Breast epithelium (tissue), 4 donors: ENCODE data around the gene COMP. TPM values are rescaled to one million over a fixed set of nuclear protein-coding genes. Genes with fewer than 3 reads are reported as not detected.

Experiments used
- DNase-seq, 2 donors: peaks; one replicate each; pipeline ENCODE4 v3.0.0-alpha.2; 2019; ENCODE audit warnings: low spot score in 2 of 2
- H3K27ac ChIP-seq, 2 donors: fragments of 200-600 bp; sonication (generic) in 1 of 2; one replicate each; pipeline ENCODE4 v1.5.1; 2016 to 2019; ENCODE audit warnings: mild to moderate bottlenecking in 1 of 2
- H3K27me3 ChIP-seq, 2 donors: fragments of 200-600 bp; sonication (generic) in 1 of 2; one replicate each; pipeline versions ENCODE4 v1.5.1 to v1.6.0; 2017 to 2019; ENCODE audit warnings: control low read depth in 1 of 2, mild to moderate bottlenecking in 1 of 2
- H3K36me3 ChIP-seq: fragments of 200-600 bp; one replicate; pipeline ENCODE4 v1.5.1; 2019
- H3K4me1 ChIP-seq, 2 donors: fragments of 200-600 bp; sonication (generic); one replicate each; pipeline ENCODE4 v1.5.1; 2016 to 2019; ENCODE audit warnings: control low read depth in 1 of 2
- H3K4me3 ChIP-seq, 3 donors: fragments of 200-600 bp; sonication (generic); 1 replicate in 2 of 3; 2 replicates in 1 of 3; pipeline ENCODE4 v1.5.1; 2016 to 2019; ENCODE audit warnings: mild to moderate bottlenecking in 3 of 3, moderate library complexity in 2 of 3
- H3K9me3 ChIP-seq, 2 donors: fragments of 200-600 bp; sonication (generic) in 1 of 2; one replicate each; pipeline ENCODE4 v1.5.1; 2016 to 2019; ENCODE audit warnings: control low read depth in 1 of 2
- CTCF ChIP-seq, 3 donors: fragments of 450-650 bp; IDR thresholded peaks; one replicate each; pipeline ENCODE4 v1.5.1; 2016 to 2017; ENCODE audit warnings: antibody characterized with exemption in 3 of 3, mild to moderate bottlenecking in 3 of 3, moderate library complexity in 3 of 3
- POLR2A ChIP-seq: fragments of 450-650 bp; IDR thresholded peaks from one replicate; pipeline ENCODE4 v1.6.1; 2016; ENCODE audit warnings: antibody characterized with exemption, mild to moderate bottlenecking, moderate library complexity
- POLR2AphosphoS5 ChIP-seq, 3 donors: sonication (generic); formaldehyde crosslinking; IDR thresholded peaks; one replicate each; pipeline ENCODE4 v1.6.1; 2017; ENCODE audit warnings: antibody characterized with exemption in 3 of 3
- intact Hi-C: fragments of 100-400 bp; cut with DNase I; formaldehyde crosslinking; loops from one replicate; pipeline ENCODE4 v1.15.1; 2023; ENCODE audit warnings: low total_unique reads
- total RNA-seq, 3 donors: library from RNA; depleted of rRNA; stranded (reverse); fragments of >200 nt; gene quantifications; one replicate each; pipeline ENCODE4 v1.1.0, GENCODE V29; 2016

Gene COMP
- total RNA-seq, 3 donors from 2014 or later, result 1.0 to 4.9 (median 2.2) TPM

DNA sequence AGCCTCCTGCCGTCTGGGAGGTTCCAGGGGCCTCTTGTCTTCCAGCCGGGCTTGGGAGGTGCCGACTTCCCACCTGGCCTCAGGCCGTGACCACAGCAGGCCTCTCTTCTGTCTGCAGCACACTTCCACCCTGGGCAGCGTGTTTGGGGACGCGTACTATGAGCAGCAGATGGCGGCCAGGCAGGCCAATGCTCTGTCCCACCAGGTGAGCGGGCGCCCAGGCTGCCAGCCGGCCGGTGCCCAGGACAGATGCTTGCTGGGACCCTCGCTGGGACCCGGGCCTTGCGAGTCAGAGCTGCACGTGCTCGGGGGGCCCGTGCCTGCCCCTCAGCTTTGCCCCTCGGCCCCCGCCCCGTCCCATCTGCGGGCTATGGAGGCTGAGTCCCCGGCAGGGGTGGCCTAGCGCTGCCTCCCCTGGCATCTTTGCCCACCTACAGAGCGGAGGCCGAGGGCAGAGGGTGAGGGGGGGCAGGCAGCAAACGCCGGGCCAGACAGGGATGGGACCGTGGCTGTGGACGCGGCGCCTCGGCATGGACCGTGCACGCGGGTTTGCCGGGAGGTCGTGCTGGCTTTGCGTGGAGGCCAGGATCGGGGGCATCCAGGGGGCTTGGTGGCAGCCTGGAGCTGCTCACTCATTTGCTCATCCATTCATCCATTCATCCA lies 16.2 kb downstream of the COMP start:
- TF ChIP-seq POLR2AphosphoS5 (IDR thresholded peaks at IDR 0.05), result no peak
- no peak for TF ChIP-seq CTCF (IDR thresholded peaks at IDR 0.05)
- no peak for TF ChIP-seq POLR2A
- intact Hi-C loops, result loop anchor here (5.0 kb wide), 1 partner anchor 738 kb away; no protein-coding TSS in a partner anchor
- Histone ChIP-seq H3K9me3 (no peaks in the 10 kb centered on the region), H3K4me3 (no peak overlapping the region), H3K4me1 (no peaks in the 10 kb centered on the region), H3K27ac (no peak overlapping the region), H3K36me3 (no peaks in the 10 kb centered on the region), H3K27me3 (no peaks in the 10 kb centered on the region)
- DNase-seq, result no peak

GRCh38 chr19:18774107-18774506 lies 17.0 kb downstream of the COMP start:
- Histone ChIP-seq H3K27ac (no peak overlapping the region), H3K36me3 (no peaks in the 10 kb centered on the region), H3K27me3 (no peaks in the 10 kb centered on the region), H3K4me3 (no peak overlapping the region), H3K9me3 (no peaks in the 10 kb centered on the region), H3K4me1 (no peaks in the 10 kb centered on the region)
- intact Hi-C loops, result no loop called here
- TF ChIP-seq POLR2AphosphoS5 (IDR thresholded peaks at IDR 0.05) (no peak), POLR2A (no peak), CTCF (IDR thresholded peaks at IDR 0.05) (no peak)
- DNase-seq, result no peak

- Histone ChIP-seq H3K36me3 (no peaks in the 10 kb centered on the region), H3K9me3 (no peaks in the 10 kb centered on the region), H3K27me3 (no peaks in the 10 kb centered on the region), H3K4me3 (no peak overlapping the region), H3K27ac (no peak overlapping the region), H3K4me1 (no peaks in the 10 kb centered on the region)
- intact Hi-C loops, result no loop called here
- no peak for DNase-seq
- TF ChIP-seq POLR2A (no peak), POLR2AphosphoS5 (IDR thresholded peaks at IDR 0.05) (no peak), CTCF (IDR thresholded peaks at IDR 0.05) (no peak)
Observed at GRCh38 chr19:18773682-18774081, 17.4 kb downstream of the COMP start.

DNA sequence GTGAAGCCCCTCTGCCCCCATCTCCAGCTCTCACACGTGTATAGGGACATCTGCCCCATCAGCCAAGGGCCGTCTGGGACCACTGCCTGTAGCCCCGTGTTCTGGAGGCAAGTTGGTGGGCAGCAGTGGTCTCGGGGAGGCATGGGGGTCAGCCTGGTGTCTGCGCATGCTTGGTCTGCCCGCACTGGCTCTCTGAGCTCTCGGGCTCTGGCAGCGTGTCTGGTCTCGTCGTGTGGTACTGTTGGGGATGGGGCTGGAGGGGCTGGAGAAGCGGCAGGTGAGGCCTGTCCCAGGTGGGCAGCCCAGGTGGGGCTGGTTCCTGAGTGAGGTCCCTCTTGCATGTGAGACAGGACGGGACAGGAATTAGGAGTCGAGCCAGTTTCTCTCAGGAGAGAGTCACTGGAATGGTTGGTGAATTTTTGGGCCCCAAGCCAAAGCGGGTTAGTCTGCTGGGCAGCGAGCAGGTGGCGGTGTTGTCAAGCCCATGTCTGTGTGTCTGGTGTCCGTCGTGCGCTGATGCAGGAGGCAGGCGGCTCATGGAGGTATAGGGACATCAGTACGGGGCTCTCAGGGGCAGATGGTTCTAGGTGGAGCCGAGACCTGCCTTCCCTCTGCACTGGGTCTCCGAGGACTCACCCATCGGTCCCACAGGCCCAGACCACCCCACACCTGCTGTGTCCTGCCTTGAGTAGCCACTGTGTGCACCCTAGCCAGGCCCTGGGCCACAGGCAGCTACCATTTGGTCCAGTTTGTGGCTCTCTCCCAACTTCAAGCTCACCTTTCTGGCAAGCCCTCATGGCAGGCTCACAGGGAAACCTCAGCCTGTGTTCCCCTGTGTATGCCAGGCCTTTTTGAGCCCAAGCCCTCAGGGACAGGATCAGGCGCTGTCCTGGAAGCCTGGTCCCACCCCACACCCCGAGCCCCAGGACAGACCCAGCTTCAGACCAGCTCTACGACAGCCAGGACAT lies 18.2 kb downstream of the COMP start:
- Histone ChIP-seq H3K4me1 (no peaks in the 10 kb centered on the region), H3K27me3 (no peaks in the 10 kb centered on the region), H3K9me3 (no peaks in the 10 kb centered on the region), H3K27ac (no peak overlapping the region), H3K4me3 (no peak overlapping the region), H3K36me3 (no peaks in the 10 kb centered on the region)
- TF ChIP-seq POLR2A, result no peak
- TF ChIP-seq POLR2AphosphoS5 (IDR thresholded peaks at IDR 0.05), result peak in 1 of 3 donors; percentile 35
- TF ChIP-seq CTCF (IDR thresholded peaks at IDR 0.05), result peak in 2 of 3 donors; percentile 9 to 16
- intact Hi-C loops, result no loop called here
- DNase-seq, result peak; percentile 81 to 84
